Measurements from ENCODE around the gene CAPS2. TPM values are rescaled to one million over a fixed set of nuclear protein-coding genes. Genes with fewer than 3 reads are reported as not detected.

CAPS2 gene
- total RNA-seq = 10 to 100 TPM in 2 of 4 donors, 1 to 10 TPM in 2; 2.6 to 19.4 (median 8.4) TPM

DNA sequence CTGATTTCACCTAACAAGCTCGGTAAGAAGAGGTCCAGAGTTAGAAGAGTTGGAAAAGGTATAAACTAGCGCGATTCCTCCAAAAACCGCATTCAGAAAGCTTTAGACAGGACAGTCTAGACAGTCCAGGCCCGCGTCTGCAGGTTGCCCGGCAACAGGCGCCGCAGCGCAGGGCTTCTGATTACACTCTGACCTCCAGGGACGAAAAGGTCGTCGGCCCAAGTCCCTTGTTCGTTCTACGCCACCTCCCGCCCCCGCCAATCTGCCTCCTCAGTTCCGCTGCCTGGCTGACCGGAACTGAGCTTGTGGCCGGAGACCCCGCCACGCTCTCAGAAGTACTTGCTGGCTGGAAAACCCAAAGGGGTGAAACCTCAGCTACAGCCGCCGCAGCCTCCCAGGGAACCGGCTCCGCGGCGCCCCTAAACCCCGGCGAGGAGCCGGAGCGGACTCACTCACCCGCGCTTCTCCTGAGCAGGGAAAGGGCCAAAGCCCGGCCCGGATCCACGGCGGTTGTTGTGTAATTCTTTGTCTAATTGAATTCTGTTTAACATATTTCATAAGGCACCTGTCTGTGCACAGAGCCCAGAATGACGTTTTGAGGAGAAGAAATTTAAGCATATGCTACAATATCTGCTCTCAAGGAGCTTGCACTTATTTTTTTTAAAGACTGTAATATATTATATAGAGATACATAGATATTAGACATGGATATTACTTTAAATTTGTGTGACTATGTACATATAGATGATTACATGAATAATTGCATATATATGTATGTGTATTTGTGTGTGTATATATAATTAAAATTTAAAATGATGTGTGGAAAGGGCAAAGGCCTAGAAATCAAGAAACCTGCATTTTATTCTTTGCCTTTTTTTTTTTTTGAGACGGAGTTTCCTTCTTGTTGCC is at the start of gene CAPS2:
CAPS2 (minus strand) TSS at position 407 of the 909 bp plus-strand sequence. CDS start 3,826 bp downstream, outside the sequence.
- Histone ChIP-seq H3K27ac (no peak within 1 kb of the TSS), H3K27me3 (no peaks in the 10 kb centered on the region), H3K36me3 (no peaks in the 10 kb centered on the region), H3K9me3 (no peaks in the 10 kb centered on the region), H3K4me3 (peak within 1 kb of the TSS; percentile 62), H3K4me1 (peaks cover 20% of the 10 kb centered on the region)
- DNase-seq (ENCODE audit: low spot score in 2 of 2) = peak; percentile 83 to 86
- 4% methylated on average over 26 of the region's 40 CpGs for WGBS
- TF ChIP-seq POLR2AphosphoS5 (IDR thresholded peaks at IDR 0.05) = peak in 1 of 3 donors; percentile 14
- no peak for TF ChIP-seq POLR2A (IDR thresholded peaks at IDR 0.05)
- TF ChIP-seq, protein P1, sequence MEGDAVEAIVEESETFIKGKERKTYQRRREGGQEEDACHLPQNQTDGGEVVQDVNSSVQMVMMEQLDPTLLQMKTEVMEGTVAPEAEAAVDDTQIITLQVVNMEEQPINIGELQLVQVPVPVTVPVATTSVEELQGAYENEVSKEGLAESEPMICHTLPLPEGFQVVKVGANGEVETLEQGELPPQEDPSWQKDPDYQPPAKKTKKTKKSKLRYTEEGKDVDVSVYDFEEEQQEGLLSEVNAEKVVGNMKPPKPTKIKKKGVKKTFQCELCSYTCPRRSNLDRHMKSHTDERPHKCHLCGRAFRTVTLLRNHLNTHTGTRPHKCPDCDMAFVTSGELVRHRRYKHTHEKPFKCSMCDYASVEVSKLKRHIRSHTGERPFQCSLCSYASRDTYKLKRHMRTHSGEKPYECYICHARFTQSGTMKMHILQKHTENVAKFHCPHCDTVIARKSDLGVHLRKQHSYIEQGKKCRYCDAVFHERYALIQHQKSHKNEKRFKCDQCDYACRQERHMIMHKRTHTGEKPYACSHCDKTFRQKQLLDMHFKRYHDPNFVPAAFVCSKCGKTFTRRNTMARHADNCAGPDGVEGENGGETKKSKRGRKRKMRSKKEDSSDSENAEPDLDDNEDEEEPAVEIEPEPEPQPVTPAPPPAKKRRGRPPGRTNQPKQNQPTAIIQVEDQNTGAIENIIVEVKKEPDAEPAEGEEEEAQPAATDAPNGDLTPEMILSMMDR (IDR thresholded peaks at IDR 0.05) = no peak
- no peak for TF ChIP-seq EP300 (IDR thresholded peaks at IDR 0.05)

DNA sequence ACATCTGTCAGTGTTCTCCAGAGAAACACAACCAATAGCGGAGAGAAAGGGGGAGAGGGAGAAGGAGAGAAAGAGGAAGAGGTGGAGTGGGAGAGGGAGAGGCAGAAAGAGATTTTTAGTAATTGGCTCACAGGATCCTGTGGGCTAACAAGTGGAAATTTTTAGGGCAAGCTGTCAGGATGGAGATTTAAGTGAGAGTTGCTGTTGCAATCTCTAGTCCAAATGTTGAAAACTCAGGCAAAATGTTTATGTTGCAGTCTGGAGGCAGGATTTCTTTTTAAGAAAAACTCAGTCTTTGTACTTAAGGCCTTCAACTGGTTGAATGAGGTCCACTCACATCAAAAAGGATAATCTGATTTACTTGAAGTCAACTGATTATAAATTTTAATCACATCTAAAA is 48.2 kb upstream of the CAPS2 start:
- H3K4me3 ChIP-seq = no peak overlapping the region
- WGBS = 94% methylated on average over 1 of the region's 1 CpG
- no peak overlapping the region for H3K27ac ChIP-seq
- H3K27me3 ChIP-seq = no peaks in the 10 kb centered on the region
- no peaks in the 10 kb centered on the region for H3K4me1 ChIP-seq
- no peak for DNase-seq (ENCODE audit: low spot score in 2 of 2)
- no peak for TF ChIP-seq EP300 (IDR thresholded peaks at IDR 0.05)
- TF ChIP-seq, protein P1 (IDR thresholded peaks at IDR 0.05) = no peak
- no peaks in the 10 kb centered on the region for H3K36me3 ChIP-seq
- no peaks in the 10 kb centered on the region for H3K9me3 ChIP-seq

DNA sequence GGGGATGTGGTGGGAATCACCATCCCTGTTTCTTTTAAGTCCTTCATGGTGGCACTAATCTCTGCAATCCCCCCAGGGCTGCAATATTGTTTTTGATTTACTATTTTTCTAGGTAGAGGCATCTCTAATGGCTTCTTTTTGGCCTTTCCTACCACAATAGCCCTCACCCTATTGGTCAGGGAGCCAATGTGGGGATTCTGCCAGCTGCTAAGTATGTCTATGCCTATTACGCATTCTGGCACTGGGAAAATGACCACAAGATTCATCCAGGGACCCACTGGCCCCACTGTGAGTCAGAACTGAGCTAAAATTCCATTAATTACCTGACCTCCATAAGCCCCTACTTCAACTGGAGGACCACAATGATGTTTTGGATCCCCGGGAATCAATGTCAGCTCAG is 44.8 kb upstream of the CAPS2 start:
- Histone ChIP-seq H3K4me3 (no peak overlapping the region), H3K27me3 (no peaks in the 10 kb centered on the region), H3K36me3 (no peaks in the 10 kb centered on the region), H3K9me3 (no peaks in the 10 kb centered on the region), H3K4me1 (no peaks in the 10 kb centered on the region), H3K27ac (no peak overlapping the region)
- WGBS = 100% methylated on average over 2 of the region's 2 CpGs
- TF ChIP-seq, protein P1 (IDR thresholded peaks at IDR 0.05) = no peak
- TF ChIP-seq EP300 (IDR thresholded peaks at IDR 0.05) = no peak
- TF ChIP-seq POLR2A (IDR thresholded peaks at IDR 0.05) = no peak
- no peak for TF ChIP-seq POLR2AphosphoS5 (IDR thresholded peaks at IDR 0.05)
- no peak for DNase-seq (ENCODE audit: low spot score in 2 of 2)

DNA sequence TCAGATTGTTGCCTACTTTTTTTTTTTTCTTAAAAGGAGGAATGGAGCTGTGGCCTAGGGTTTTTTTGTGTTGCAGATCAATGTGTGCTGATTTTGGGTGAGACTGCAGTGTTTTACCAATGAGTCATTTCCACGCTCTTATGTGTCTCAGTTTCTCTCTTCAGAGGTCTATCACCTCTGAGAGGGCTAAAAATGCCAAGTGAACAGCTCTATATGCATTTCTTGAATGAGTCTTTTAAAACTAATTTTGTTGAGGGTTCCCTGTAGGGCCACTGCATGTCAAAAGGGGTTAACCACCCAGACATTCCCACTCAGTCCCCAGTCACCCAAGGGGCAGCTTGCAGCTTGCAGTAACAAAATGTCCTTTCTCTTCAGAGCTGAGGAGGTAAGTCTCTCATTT is 36.5 kb upstream of the CAPS2 start:
- TF ChIP-seq POLR2A (IDR thresholded peaks at IDR 0.05) (no peak), POLR2AphosphoS5 (IDR thresholded peaks at IDR 0.05) (no peak), EP300 (IDR thresholded peaks at IDR 0.05) (no peak)
- TF ChIP-seq, protein P1 (IDR thresholded peaks at IDR 0.05) = no peak
- Histone ChIP-seq H3K36me3 (no peaks in the 10 kb centered on the region), H3K27me3 (no peaks in the 10 kb centered on the region), H3K4me1 (no peaks in the 10 kb centered on the region), H3K9me3 (no peaks in the 10 kb centered on the region), H3K4me3 (no peak overlapping the region), H3K27ac (no peak overlapping the region)
- no peak for DNase-seq (ENCODE audit: low spot score in 2 of 2)
- 89% methylated on average over 1 of the region's 1 CpG for WGBS

DNA sequence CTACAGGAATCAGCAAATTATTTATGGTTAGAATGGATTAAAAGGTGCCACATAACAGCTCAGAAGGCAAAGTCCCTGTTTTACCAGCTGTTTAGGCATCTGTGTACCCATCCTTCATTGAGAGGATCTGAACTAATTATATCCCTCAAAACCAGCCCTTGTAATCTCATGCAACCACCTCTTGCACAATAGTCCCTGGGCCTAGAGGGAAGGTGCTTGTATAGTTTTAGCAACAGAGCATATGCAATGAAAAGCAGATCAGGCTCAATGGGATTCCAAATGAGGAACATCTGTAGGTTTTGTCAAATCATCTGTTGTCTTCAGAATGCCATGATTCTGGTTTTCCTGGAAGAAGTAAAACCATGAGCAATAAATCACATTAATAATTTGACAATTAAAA is 34.8 kb upstream of the CAPS2 start:
- DNase-seq (ENCODE audit: low spot score in 2 of 2) = no peak
- no peaks in the 10 kb centered on the region for H3K36me3 ChIP-seq
- no peaks in the 10 kb centered on the region for H3K4me1 ChIP-seq
- no peak overlapping the region for H3K27ac ChIP-seq
- H3K9me3 ChIP-seq = no peaks in the 10 kb centered on the region
- no peaks in the 10 kb centered on the region for H3K27me3 ChIP-seq
- no peak overlapping the region for H3K4me3 ChIP-seq
- TF ChIP-seq, protein P1 (IDR thresholded peaks at IDR 0.05) = no peak
- TF ChIP-seq POLR2A (IDR thresholded peaks at IDR 0.05) (no peak), EP300 (IDR thresholded peaks at IDR 0.05) (no peak), POLR2AphosphoS5 (IDR thresholded peaks at IDR 0.05) (no peak)

Data from suprapubic skin (tissue), 4 donors.